Erythroblast (primary cell): ENCODE data around the gene GALNT5.

Experiments used
- GATA1 ChIP-seq: IDR thresholded peaks from 2 replicates; pipeline ENCODE4 v1.6.1; 2011; ENCODE audit warnings: low read depth, mild to moderate bottlenecking, control low read depth, low read length, moderate library complexity
- POLR2A ChIP-seq: IDR thresholded peaks from 2 replicates; pipeline ENCODE4 v1.6.1; 2011; ENCODE audit warnings: mild to moderate bottlenecking, low read length

GRCh38 chr2:157327621-157328500, 70.4 kb downstream of the GALNT5 start:
- no peak for TF ChIP-seq POLR2A
- TF ChIP-seq GATA1 = no peak
